Measurements from ENCODE around the gene FAM237A. TPM values are rescaled to one million over a fixed set of nuclear protein-coding genes. Genes with fewer than 3 reads are reported as not detected.

Gene FAM237A
- total and polyA plus RNA-seq, 2 experiments from 2014 or later = not detected

GRCh38 chr2:206631340-206631739 is 10.9 kb upstream of the FAM237A start:
- no peaks in the 10 kb centered on the region for H3K36me3 Mint-ChIP-seq (ENCODE audit: low read depth)
- H3K27me3 ChIP-seq (ENCODE audit: insufficient read depth) = no peaks in the 10 kb centered on the region
- peaks cover 5% of the 10 kb centered on the region for H3K27me3 Mint-ChIP-seq (ENCODE audit: insufficient read depth, low read depth, poor library complexity)
- no peak overlapping the region for H2AFZ ChIP-seq
- no peak overlapping the region for H3K27ac Mint-ChIP-seq
- no peak overlapping the region for H3K4me3 ChIP-seq
- DNase-seq (ENCODE audit: low spot score) (no peak), ATAC-seq (no peak)
- no peaks in the 10 kb centered on the region for H3F3A ChIP-seq (replicated peaks; ENCODE audit: low read depth)
- H3K4me1 Mint-ChIP-seq = peaks cover 8% of the 10 kb centered on the region; the same call in 2 of the 3 replicates
- H3K9me2 ChIP-seq (ENCODE audit: insufficient read depth) = no peaks in the 10 kb centered on the region; the same call in 1 of the 2 replicates
- H4K20me1 ChIP-seq (replicated peaks; ENCODE audit: insufficient read depth) = no peaks in the 10 kb centered on the region
- H3K9me3 Mint-ChIP-seq = no peaks in the 10 kb centered on the region
- H3K4me3 Mint-ChIP-seq = no peak overlapping the region
- TF ChIP-seq STAT1 (IDR thresholded peaks at IDR 0.05; ENCODE audit: unreplicated experiment) (no peak), ETS1 (IDR thresholded peaks at IDR 0.05) (no peak), ZNF331 (CRISPR knock-in tag; IDR thresholded peaks at IDR 0.05; ENCODE audit: low read depth) (no peak)
- no peaks in the 10 kb centered on the region for H3K36me3 ChIP-seq (ENCODE audit: insufficient read depth)
- H3K4me2 ChIP-seq = no peak overlapping the region
- H3K79me2 ChIP-seq (replicated peaks; ENCODE audit: insufficient read depth) = no peaks in the 10 kb centered on the region
- H3K4me1 ChIP-seq (ENCODE audit: insufficient read depth) = peaks cover 5% of the 10 kb centered on the region
- H3K27ac ChIP-seq (ENCODE audit: low read depth) = no peak overlapping the region

GRCh38 chr2:206635015-206635414 is 7.3 kb upstream of the FAM237A start:
- peaks cover 4% of the 10 kb centered on the region for H3K4me1 ChIP-seq (ENCODE audit: insufficient read depth)
- Mint-ChIP-seq H3K27ac (no peak overlapping the region), H3K4me3 (no peak overlapping the region), H3K9me3 (no peaks in the 10 kb centered on the region), H3K36me3 (ENCODE audit: low read depth) (no peaks in the 10 kb centered on the region), H3K27me3 (ENCODE audit: insufficient read depth, low read depth, poor library complexity) (peaks cover 3% of the 10 kb centered on the region), H3K4me1 (no peaks in the 10 kb centered on the region; the same call in 2 of the 3 replicates)
- no peak for ATAC-seq
- H2AFZ ChIP-seq = no peak overlapping the region
- no peak for DNase-seq (ENCODE audit: low spot score)
- no peaks in the 10 kb centered on the region for H3F3A ChIP-seq (replicated peaks; ENCODE audit: low read depth)
- H3K4me2 ChIP-seq = no peak overlapping the region
- no peak overlapping the region for H3K4me3 ChIP-seq
- H3K27me3 ChIP-seq (ENCODE audit: insufficient read depth) = peaks cover 10% of the 10 kb centered on the region
- H3K27ac ChIP-seq (ENCODE audit: low read depth) = no peak overlapping the region
- no peaks in the 10 kb centered on the region for H4K20me1 ChIP-seq (replicated peaks; ENCODE audit: insufficient read depth)
- no peaks in the 10 kb centered on the region for H3K9me2 ChIP-seq (ENCODE audit: insufficient read depth)
- no peaks in the 10 kb centered on the region for H3K36me3 ChIP-seq (ENCODE audit: insufficient read depth)
- H3K79me2 ChIP-seq (replicated peaks; ENCODE audit: insufficient read depth) = no peaks in the 10 kb centered on the region
- TF ChIP-seq ZNF462 (CRISPR knock-in tag; IDR thresholded peaks at IDR 0.05) (no peak), NANOG (IDR thresholded peaks at IDR 0.05; ENCODE audit: borderline replicate concordance) (no peak), POLR2AphosphoS5 (IDR thresholded peaks at IDR 0.05; ENCODE audit: low read depth) (no peak), REST (IDR thresholded peaks at IDR 0.05; ENCODE audit: unreplicated experiment) (no peak), ETS1 (IDR thresholded peaks at IDR 0.05) (no peak), CTCF (conservative IDR thresholded peaks at IDR 0.05; ENCODE audit: low read depth in 2 of 2) (no peak)

Data from GM23338 (cell line).